HCT116 (cell line): Measurements from ENCODE around the gene FHDC1. TPM values are rescaled to one million over a fixed set of nuclear protein-coding genes. Genes with fewer than 3 reads are reported as not detected.

Experiments
- ATAC-seq: fragments of 200-7000 bp; cut with Tn5 transposase; 2 replicates; pipeline ENCODE4 v1.9.1; 2020; ENCODE audit warnings: mild to moderate bottlenecking, moderate library complexity
- BruUV-seq: library from RNA; stranded (reverse); fragments of 400-500 nt; replicated peaks from 2 replicates; lab custom pipeline; 2021; lab: Mats Ljungman, UMichigan
- CTCF ChIA-PET: fragments of 300-600 bp; sonication (Branson Sonifier 250); formaldehyde crosslinking; loops from one replicate; lab custom pipeline; 2021; ENCODE audit warnings: antibody characterized with exemption; lab: Charles Lee
- POLR2A ChIA-PET: fragments of 300-600, 350-600 bp; sonication (Branson Sonifier 250); formaldehyde crosslinking; loops from one replicate; lab custom pipeline; 2021; ENCODE audit warnings: antibody characterized with exemption; lab: Charles Lee
- RAD21 ChIA-PET, 2 experiments: fragments of 300-600 bp; sonication (Branson Sonifier 250); formaldehyde crosslinking; loops; one replicate each; lab custom pipeline; 2023; ENCODE audit warnings: low total read pairs in 2 of 2; ENCODE audit not compliant: uncharacterized antibody in 2 of 2, unreplicated experiment in 2 of 2, low non-redundant PET in 1 of 2; lab: Charles Lee
- DNase-seq: peaks from one replicate; pipeline ENCODE4 v3.0.0-alpha.2; 2010; ENCODE audit warnings: low read depth, low spot score
- H2AFZ ChIP-seq: fragments of 200-600 bp; shearing (Covaris generic), sonication (generic); 2 replicates; pipeline ENCODE4 v1.6.1; 2017; ENCODE audit warnings: low read depth, mixed run types, mixed read lengths, antibody characterized with exemption, low read length; ENCODE audit not compliant: poor library complexity, severe bottlenecking
- H3K27ac ChIP-seq: 2 replicates; pipeline ENCODE4 v1.5.1; 2012; ENCODE audit warnings: low read depth, low read length
- H3K27me3 ChIP-seq: fragments of 200-600 bp; sonication (generic); 2 replicates; pipeline ENCODE4 v1.6.1; 2016; ENCODE audit warnings: mixed run types, low read length, mixed read lengths; ENCODE audit not compliant: insufficient read depth
- H3K36me3 ChIP-seq, 2 experiments: fragments of 200-500 bp in 1 of 2; fragments of 200-600 bp in 1 of 2; sonication (Bioruptor generic) in 1 of 2; sonication (generic) in 1 of 2; 2 replicates each; pipeline versions ENCODE4 v1.5.1 to v1.6.1; 2014 to 2016; ENCODE audit warnings: low read length in 2 of 2, inconsistent platforms in 1 of 2, mixed read lengths in 1 of 2, mixed run types in 1 of 2; ENCODE audit not compliant: insufficient read depth in 2 of 2, control insufficient read depth in 1 of 2
- H3K4me1 ChIP-seq, 2 experiments: fragments of 200-600 bp in 1 of 2; sonication (generic) in 1 of 2; 2 replicates each; pipeline versions ENCODE4 v1.5.1 to v1.6.1; 2012 to 2017; ENCODE audit warnings: low read length in 2 of 2, inconsistent platforms in 1 of 2, mild to moderate bottlenecking in 1 of 2, mixed read lengths in 1 of 2, mixed run types in 1 of 2, moderate library complexity in 1 of 2; ENCODE audit not compliant: insufficient read depth in 2 of 2, control insufficient read depth in 1 of 2
- H3K4me2 ChIP-seq: fragments of 200-600 bp; sonication (generic); 2 replicates; pipeline ENCODE4 v1.6.1; 2017; ENCODE audit warnings: mixed run types, low read length, mixed read lengths
- H3K4me3 ChIP-seq, 2 experiments: fragments of 200-600 bp in 1 of 2; sonication (generic) in 1 of 2; replicated peaks in 1 of 2; 2 replicates each; pipeline ENCODE4 v1.5.1; 2011 to 2016; ENCODE audit warnings: low read length in 2 of 2, control low read depth in 1 of 2, low read depth in 1 of 2, mild to moderate bottlenecking in 1 of 2, mixed read lengths in 1 of 2, mixed run types in 1 of 2
- H3K79me2 ChIP-seq: fragments of 200-600 bp; sonication (generic); 2 replicates; pipeline ENCODE4 v1.6.1; 2017; ENCODE audit warnings: mild to moderate bottlenecking, mixed run types, low read length, moderate library complexity, mixed read lengths; ENCODE audit not compliant: insufficient read depth
- H3K9ac ChIP-seq: fragments of 200-600 bp; sonication (generic); 2 replicates; pipeline ENCODE4 v1.6.1; 2016; ENCODE audit warnings: low read length, mixed read lengths
- H3K9me2 ChIP-seq: fragments of 200-600 bp; sonication (generic), shearing (Covaris generic); 2 replicates; pipeline ENCODE4 v1.6.1; 2017; ENCODE audit warnings: mixed run types, mild to moderate bottlenecking, moderate library complexity; ENCODE audit not compliant: insufficient read depth
- H3K9me3 ChIP-seq, 2 experiments: fragments of 200-500 bp in 1 of 2; fragments of 200-600 bp in 1 of 2; sonication (Bioruptor generic) in 1 of 2; sonication (generic) in 1 of 2; 2 replicates each; pipeline ENCODE4 v1.6.1; 2014 to 2017; ENCODE audit warnings: low read length in 2 of 2, mixed read lengths in 2 of 2, inconsistent platforms in 1 of 2, low read depth in 1 of 2, mild to moderate bottlenecking in 1 of 2, mixed run types in 1 of 2, moderate library complexity in 1 of 2; ENCODE audit not compliant: control insufficient read depth in 1 of 2, insufficient read depth in 1 of 2
- H4K20me1 ChIP-seq: fragments of 200-600 bp; sonication (generic), shearing (Covaris generic); 2 replicates; pipeline ENCODE4 v1.6.1; 2017; ENCODE audit warnings: mixed run types, mild to moderate bottlenecking, moderate library complexity; ENCODE audit not compliant: insufficient read depth
- CBX3 ChIP-seq: IDR thresholded peaks from 2 replicates; pipeline ENCODE4 v1.6.1; 2012; ENCODE audit warnings: low read depth
- CEBPB ChIP-seq: IDR thresholded peaks from 2 replicates; pipeline ENCODE4 v1.6.1; 2012; ENCODE audit warnings: low read depth
- EGR1 ChIP-seq: IDR thresholded peaks from 2 replicates; pipeline ENCODE4 v1.6.1; 2012; ENCODE audit warnings: low read depth
- ELF1 ChIP-seq: IDR thresholded peaks from 2 replicates; pipeline ENCODE4 v1.6.1; 2012; ENCODE audit warnings: low read depth, borderline replicate concordance
- EZH2 ChIP-seq: fragments of 200-600 bp; sonication (generic); IDR thresholded peaks from 2 replicates; pipeline ENCODE4 v1.6.1; 2017; ENCODE audit warnings: antibody characterized with exemption, mixed run types
- JUND ChIP-seq: IDR thresholded peaks from 2 replicates; pipeline ENCODE4 v1.6.1; 2012
- POLR2A ChIP-seq: IDR thresholded peaks from 2 replicates; pipeline ENCODE4 v1.7.0; 2011; ENCODE audit warnings: borderline replicate concordance; ENCODE audit not compliant: insufficient read depth, insufficient read length; ENCODE audit errors: extremely low read depth
- POLR2AphosphoS5 ChIP-seq: IDR thresholded peaks from 2 replicates; pipeline ENCODE4 v1.6.1; 2011; ENCODE audit warnings: mild to moderate bottlenecking, low read depth, low read length, moderate library complexity
- REST ChIP-seq: IDR thresholded peaks from 2 replicates; pipeline ENCODE4 v1.6.1; 2012; ENCODE audit warnings: low read depth
- SIN3A ChIP-seq: IDR thresholded peaks from 2 replicates; pipeline ENCODE4 v1.6.1; 2012; ENCODE audit warnings: low read depth
- SP1 ChIP-seq: IDR thresholded peaks from 2 replicates; pipeline ENCODE4 v1.6.1; 2012; ENCODE audit warnings: low read depth
- SRF ChIP-seq: IDR thresholded peaks from 2 replicates; pipeline ENCODE4 v1.6.1; 2012; ENCODE audit warnings: low read depth
- YY1 ChIP-seq: IDR thresholded peaks from 2 replicates; pipeline ENCODE4 v1.6.1; 2011; ENCODE audit warnings: low read length, low read depth, moderate library complexity, mild to moderate bottlenecking; ENCODE audit not compliant: insufficient replicate concordance; ENCODE audit errors: extremely low read depth
- ZBTB33 ChIP-seq: IDR thresholded peaks from 2 replicates; pipeline ENCODE4 v1.6.1; 2011; ENCODE audit warnings: mild to moderate bottlenecking, low read length, moderate library complexity; ENCODE audit not compliant: insufficient replicate concordance; ENCODE audit errors: extremely low read depth
- ZFX ChIP-seq: fragments of 450-650 bp; IDR thresholded peaks from 2 replicates; pipeline ENCODE4 v1.6.1; 2017
- ZNF274 ChIP-seq: fragments of 200-500 bp; sonication (Bioruptor generic); IDR thresholded peaks from 2 replicates; pipeline ENCODE4 v1.6.1; 2014; ENCODE audit warnings: mild to moderate bottlenecking, low read depth, low read length, inconsistent platforms
- intact Hi-C: fragments of 100-400 bp; cut with micrococcal nuclease; formaldehyde crosslinking; loops from 2 replicates; pipeline ENCODE4 v1.10.0; 2022
- total RNA-seq: library from RNA; stranded (reverse); gene quantifications from one replicate; pipeline ENCODE4 v1.2.1, GENCODE V29; 2021; ENCODE audit not compliant: unreplicated experiment
- TF ChIP-seq, protein P1 (sequence below): IDR thresholded peaks from 2 replicates; pipeline ENCODE4 v1.6.1; 2012

The FHDC1 gene
- total RNA-seq, 1 experiment from 2014 or later, result 1.8 TPM

GRCh38 chr4:152939621-152940020, 3.5 kb downstream of the FHDC1 start:
- ATAC-seq (no peak), DNase-seq (no peak)
- TF ChIP-seq SRF (no peak), ZBTB33 (no peak), SIN3A (no peak), EZH2 (no peak), YY1 (no peak), CBX3 (no peak), EGR1 (no peak)
- Histone ChIP-seq H3K9me3 (no peaks in the 10 kb centered on the region), H3K27me3 (peaks cover 21% of the 10 kb centered on the region; the same call in 1 of the 2 replicates), H3K27ac (no peak overlapping the region), H3K79me2 (no peaks in the 10 kb centered on the region), H3K36me3 (no peaks in the 10 kb centered on the region), H3K4me3 (no peak overlapping the region), H4K20me1 (no peaks in the 10 kb centered on the region), H3K4me2 (no peak overlapping the region), H3K9ac (no peak overlapping the region), H3K9me2 (no peaks in the 10 kb centered on the region), H2AFZ (no peak overlapping the region), H3K4me1 (peaks cover 14 to 30% of the 10 kb centered on the region in 2 experiments)
- no TSS peak for BruUV-seq
- POLR2A ChIA-PET, result no interaction called here
- intact Hi-C loops, result loop anchor here (5.0 kb wide), 2 partner anchors 143 to 188 kb away; no protein-coding TSS in a partner anchor
- CTCF ChIA-PET, result no interaction called here
- RAD21 ChIA-PET, result no interaction called here

DNA sequence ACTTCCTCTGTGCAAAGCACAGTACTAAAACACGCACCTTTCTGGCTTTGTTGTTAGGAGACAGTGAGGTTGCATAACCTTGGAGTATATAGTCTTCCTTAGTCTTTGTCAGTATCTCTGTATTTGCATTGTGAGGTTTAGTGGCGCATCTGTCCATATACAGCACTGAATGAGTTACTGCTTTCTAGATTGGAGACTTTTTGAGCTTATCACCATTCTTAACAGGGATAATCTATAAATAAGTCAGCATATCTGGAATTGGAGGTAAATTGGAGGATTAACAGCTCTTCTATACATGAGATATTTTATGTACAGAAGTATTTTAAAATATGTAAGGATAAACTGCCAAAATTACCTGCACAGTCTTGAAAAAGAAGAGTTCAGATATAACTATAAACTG, 4.3 kb downstream of the FHDC1 start:
- DNase-seq (no peak), ATAC-seq (no peak)
- Histone ChIP-seq H3K27me3 (peaks cover 21% of the 10 kb centered on the region; the same call in 1 of the 2 replicates), H3K9me3 (no peaks in the 10 kb centered on the region), H3K9me2 (no peaks in the 10 kb centered on the region), H3K27ac (no peak overlapping the region), H3K36me3 (no peaks in the 10 kb centered on the region), H3K9ac (no peak overlapping the region), H3K4me2 (no peak overlapping the region), H4K20me1 (no peaks in the 10 kb centered on the region), H3K4me3 (no peak overlapping the region), H2AFZ (no peak overlapping the region), H3K79me2 (no peaks in the 10 kb centered on the region), H3K4me1 (peaks cover 6 to 22% of the 10 kb centered on the region in 2 experiments)
- ChIA-PET CTCF (no interaction called here), RAD21 (no interaction called here), POLR2A (no interaction called here)
- intact Hi-C loops, result no loop called here
- no TSS peak for BruUV-seq
- TF ChIP-seq SP1 (no peak), REST (no peak), SIN3A (no peak), SRF (no peak), POLR2A (no peak), ELF1 (no peak), ZFX (no peak), JUND (no peak), ZNF274 (no peak), POLR2AphosphoS5 (no peak), CEBPB (no peak)
- TF ChIP-seq, protein P1, sequence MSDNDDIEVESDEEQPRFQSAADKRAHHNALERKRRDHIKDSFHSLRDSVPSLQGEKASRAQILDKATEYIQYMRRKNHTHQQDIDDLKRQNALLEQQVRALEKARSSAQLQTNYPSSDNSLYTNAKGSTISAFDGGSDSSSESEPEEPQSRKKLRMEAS, result no peak
